MM.1S (cell line): ENCODE data around the gene MYPN.

ENCODE experiments used
- DNase-seq: peaks from one replicate; pipeline ENCODE4 v3.0.0-alpha.2; 2015
- H2AFZ ChIP-seq: fragments of 300-600 bp; sonication (generic); 2 replicates; pipeline ENCODE4 v1.6.0; 2016; ENCODE audit warnings: antibody characterized with exemption, low read length
- H3F3A ChIP-seq: fragments of 300-600 bp; sonication (generic); 2 replicates; pipeline ENCODE4 v1.6.1; 2016; ENCODE audit warnings: mild to moderate bottlenecking, antibody characterized with exemption, low read length, moderate library complexity, mixed read lengths; ENCODE audit not compliant: insufficient read depth
- H3K27ac ChIP-seq: fragments of 300-600 bp; sonication (generic); 2 replicates; pipeline ENCODE4 v1.5.1; 2016; ENCODE audit warnings: mild to moderate bottlenecking, low read length
- H3K27me3 ChIP-seq: fragments of 300-600 bp; sonication (generic); replicated peaks from 2 replicates; pipeline ENCODE4 v1.6.0; 2016; ENCODE audit warnings: low read length; ENCODE audit not compliant: insufficient read depth
- H3K36me3 ChIP-seq: fragments of 300-600 bp; sonication (generic); replicated peaks from 2 replicates; pipeline ENCODE4 v1.6.1; 2016; ENCODE audit warnings: mild to moderate bottlenecking, low read length, mixed read lengths; ENCODE audit not compliant: insufficient read depth
- H3K4me1 ChIP-seq: fragments of 300-600 bp; sonication (generic); 2 replicates; pipeline ENCODE4 v1.6.1; 2016; ENCODE audit warnings: low read length, mixed read lengths
- H3K4me2 ChIP-seq: fragments of 300-600 bp; sonication (generic); 2 replicates; pipeline ENCODE4 v1.6.0; 2016; ENCODE audit warnings: low read depth, low read length
- H3K4me3 ChIP-seq: fragments of 300-600 bp; sonication (generic); 2 replicates; pipeline ENCODE4 v1.5.1; 2016; ENCODE audit warnings: low read length, mixed read lengths
- H3K79me2 ChIP-seq: fragments of 300-600 bp; sonication (generic); 2 replicates; pipeline ENCODE4 v1.6.1; 2016; ENCODE audit warnings: mixed run types, low read length, mixed read lengths
- H3K9ac ChIP-seq: fragments of 300-600 bp; sonication (generic); 2 replicates; pipeline ENCODE4 v1.6.1; 2016; ENCODE audit warnings: low read length, mixed read lengths
- H3K9me2 ChIP-seq: fragments of 300-600 bp; sonication (generic); replicated peaks from 2 replicates; pipeline ENCODE4 v1.6.1; 2016; ENCODE audit warnings: mild to moderate bottlenecking, low read length, mixed read lengths; ENCODE audit not compliant: insufficient read depth
- H3K9me3 ChIP-seq: fragments of 300-600 bp; sonication (generic); replicated peaks from 2 replicates; pipeline ENCODE4 v1.6.1; 2016; ENCODE audit warnings: mild to moderate bottlenecking, low read length, mixed read lengths; ENCODE audit not compliant: insufficient read depth
- H4K20me1 ChIP-seq: fragments of 300-600 bp; sonication (generic); 2 replicates; pipeline ENCODE4 v1.6.1; 2016; ENCODE audit warnings: mild to moderate bottlenecking, low read length, moderate library complexity, mixed read lengths; ENCODE audit not compliant: insufficient read depth
- CTCF ChIP-seq: fragments of 300-600 bp; sonication (generic); IDR thresholded peaks from 2 replicates; pipeline ENCODE4 v1.5.1; 2016; ENCODE audit warnings: antibody characterized with exemption, low read length, mixed read lengths
- EZH2 ChIP-seq: fragments of 300-600 bp; sonication (generic); optimal IDR thresholded peaks from 2 replicates; pipeline ENCODE3; 2017; ENCODE audit warnings: low read depth, mild to moderate bottlenecking, antibody characterized with exemption, low read length, mixed read lengths
- EZH2phosphoT487 ChIP-seq: fragments of 300-600 bp; sonication (generic); IDR thresholded peaks from 2 replicates; pipeline ENCODE4 v1.6.1; 2018; ENCODE audit warnings: antibody characterized with exemption, low read length

The MYPN gene

GRCh38 chr10:68137171-68137570 is 27.9 kb downstream of the MYPN start:
- Histone ChIP-seq H3K36me3 (no peaks in the 10 kb centered on the region), H3K27ac (no peak overlapping the region), H3K4me1 (peaks cover 22% of the 10 kb centered on the region), H3K9ac (no peak overlapping the region), H4K20me1 (no peaks in the 10 kb centered on the region), H2AFZ (no peak overlapping the region), H3K4me3 (no peak overlapping the region), H3K4me2 (no peak overlapping the region), H3K9me3 (no peaks in the 10 kb centered on the region), H3K79me2 (no peaks in the 10 kb centered on the region), H3K9me2 (no peaks in the 10 kb centered on the region), H3K27me3 (no peaks in the 10 kb centered on the region), H3F3A (no peaks in the 10 kb centered on the region; the same call in 1 of the 2 replicates)
- TF ChIP-seq CTCF (no peak), EZH2 (no peak), EZH2phosphoT487 (no peak)
- DNase-seq = no peak

- Histone ChIP-seq H3K27ac (no peak overlapping the region), H3K79me2 (no peaks in the 10 kb centered on the region), H4K20me1 (no peaks in the 10 kb centered on the region), H2AFZ (no peak overlapping the region), H3K9ac (no peak overlapping the region), H3K9me2 (no peaks in the 10 kb centered on the region), H3F3A (no peaks in the 10 kb centered on the region; the same call in 1 of the 2 replicates), H3K9me3 (no peaks in the 10 kb centered on the region), H3K4me1 (peaks cover 22% of the 10 kb centered on the region), H3K4me2 (no peak overlapping the region), H3K36me3 (no peaks in the 10 kb centered on the region), H3K4me3 (no peak overlapping the region), H3K27me3 (no peaks in the 10 kb centered on the region)
- no peak for TF ChIP-seq EZH2phosphoT487
- TF ChIP-seq CTCF = no peak
- TF ChIP-seq EZH2 = no peak
- peak; percentile 61 for DNase-seq
These were observed 29.2 kb downstream of the MYPN start for GRCh38 chr10:68138526-68138925.

- no peak overlapping the region for H3K9ac ChIP-seq
- H3F3A ChIP-seq = no peaks in the 10 kb centered on the region; the same call in 1 of the 2 replicates
- H3K9me2 ChIP-seq = no peaks in the 10 kb centered on the region
- no peak overlapping the region for H3K27ac ChIP-seq
- H4K20me1 ChIP-seq = no peaks in the 10 kb centered on the region
- no peak overlapping the region for H2AFZ ChIP-seq
- H3K4me2 ChIP-seq = no peak overlapping the region
- DNase-seq = no peak
- no peaks in the 10 kb centered on the region for H3K36me3 ChIP-seq
- no peak for TF ChIP-seq EZH2phosphoT487
- H3K9me3 ChIP-seq = no peaks in the 10 kb centered on the region
- H3K4me1 ChIP-seq = peaks cover 22% of the 10 kb centered on the region
- no peak overlapping the region for H3K4me3 ChIP-seq
- no peaks in the 10 kb centered on the region for H3K79me2 ChIP-seq
- H3K27me3 ChIP-seq = no peaks in the 10 kb centered on the region
These were observed 30.4 kb downstream of the MYPN start for GRCh38 chr10:68139448-68140272.

GRCh38 chr10:68142761-68143160 is 33.5 kb downstream of the MYPN start:
- Histone ChIP-seq H3K36me3 (no peaks in the 10 kb centered on the region), H3K4me2 (no peak overlapping the region), H3K9me3 (no peaks in the 10 kb centered on the region)

More at GRCh38 chr10:68142761-68143160, 33.5 kb downstream of the MYPN start:
- no peaks in the 10 kb centered on the region for H3K27me3 ChIP-seq
- no peak for DNase-seq
- no peaks in the 10 kb centered on the region for H3K9me2 ChIP-seq
- H4K20me1 ChIP-seq = no peaks in the 10 kb centered on the region
- no peak overlapping the region for H2AFZ ChIP-seq
- H3K4me1 ChIP-seq = peaks cover 16% of the 10 kb centered on the region
- H3K9ac ChIP-seq = no peak overlapping the region
- H3K27ac ChIP-seq = no peak overlapping the region
- H3F3A ChIP-seq = no peaks in the 10 kb centered on the region; the same call in 1 of the 2 replicates
- TF ChIP-seq EZH2 = no peak
- TF ChIP-seq CTCF = no peak
- no peak for TF ChIP-seq EZH2phosphoT487
- no peaks in the 10 kb centered on the region for H3K79me2 ChIP-seq
- H3K4me3 ChIP-seq = no peak overlapping the region
